Measurements from ENCODE around the gene BNIP5. TPM values are rescaled to one million over a fixed set of nuclear protein-coding genes. Genes with fewer than 3 reads are reported as not detected.

The BNIP5 gene
- total RNA-seq, 2 experiments from 2014 or later: not detected

GRCh38 chr6:36372088-36372487, 35.4 kb upstream of the BNIP5 start:
- no peaks in the 10 kb centered on the region for H3K36me3 Mint-ChIP-seq (ENCODE audit: low read depth)
- H3K4me1 Mint-ChIP-seq (ENCODE audit: low read depth): no peaks in the 10 kb centered on the region
- no peak overlapping the region for H3K27ac Mint-ChIP-seq
- POLR2A ChIA-PET: no interaction called here
- no peak overlapping the region for H3K4me3 ChIP-seq (ENCODE audit: low read length)
- peaks cover 6% of the 10 kb centered on the region for H3K36me3 ChIP-seq (ENCODE audit: insufficient read depth, low read length)
- no peaks in the 10 kb centered on the region for H3K4me1 ChIP-seq (ENCODE audit: insufficient read depth, low read length)
- H3K27ac ChIP-seq (ENCODE audit: low read depth in 1 of 2, low read length in 2 of 2): no peak overlapping the region
- H3K9me3 Mint-ChIP-seq: no peaks in the 10 kb centered on the region
- TF ChIP-seq, protein P1, sequence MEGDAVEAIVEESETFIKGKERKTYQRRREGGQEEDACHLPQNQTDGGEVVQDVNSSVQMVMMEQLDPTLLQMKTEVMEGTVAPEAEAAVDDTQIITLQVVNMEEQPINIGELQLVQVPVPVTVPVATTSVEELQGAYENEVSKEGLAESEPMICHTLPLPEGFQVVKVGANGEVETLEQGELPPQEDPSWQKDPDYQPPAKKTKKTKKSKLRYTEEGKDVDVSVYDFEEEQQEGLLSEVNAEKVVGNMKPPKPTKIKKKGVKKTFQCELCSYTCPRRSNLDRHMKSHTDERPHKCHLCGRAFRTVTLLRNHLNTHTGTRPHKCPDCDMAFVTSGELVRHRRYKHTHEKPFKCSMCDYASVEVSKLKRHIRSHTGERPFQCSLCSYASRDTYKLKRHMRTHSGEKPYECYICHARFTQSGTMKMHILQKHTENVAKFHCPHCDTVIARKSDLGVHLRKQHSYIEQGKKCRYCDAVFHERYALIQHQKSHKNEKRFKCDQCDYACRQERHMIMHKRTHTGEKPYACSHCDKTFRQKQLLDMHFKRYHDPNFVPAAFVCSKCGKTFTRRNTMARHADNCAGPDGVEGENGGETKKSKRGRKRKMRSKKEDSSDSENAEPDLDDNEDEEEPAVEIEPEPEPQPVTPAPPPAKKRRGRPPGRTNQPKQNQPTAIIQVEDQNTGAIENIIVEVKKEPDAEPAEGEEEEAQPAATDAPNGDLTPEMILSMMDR (IDR thresholded peaks at IDR 0.05): no peak
- no peak for ATAC-seq (ENCODE audit: poor library complexity)
- no peaks in the 10 kb centered on the region for H3K27me3 Mint-ChIP-seq
- CTCF ChIA-PET: no interaction called here
- no peaks in the 10 kb centered on the region for H3K9me3 ChIP-seq (ENCODE audit: control insufficient read depth in 1 of 2, insufficient read depth in 1 of 2, low read length in 2 of 2)
- DNase-seq: no peak
- no peaks in the 10 kb centered on the region for H3K27me3 ChIP-seq (ENCODE audit: control insufficient read depth in 1 of 2, insufficient read depth in 2 of 2, low read length in 2 of 2)
- H3K4me3 Mint-ChIP-seq: no peak overlapping the region
- intact Hi-C loops (cut with DNase I, micrococcal nuclease): no loop called here

- POLR2A ChIA-PET: no interaction called here
These were observed 34.5 kb upstream of the BNIP5 start for GRCh38 chr6:36371211-36371610.

GRCh38 chr6:36370638-36371037, 34.0 kb upstream of the BNIP5 start:
- ATAC-seq (ENCODE audit: poor library complexity) (no peak), DNase-seq (no peak)
- Mint-ChIP-seq H3K27ac (no peak overlapping the region), H3K4me3 (no peak overlapping the region), H3K4me1 (ENCODE audit: low read depth) (no peaks in the 10 kb centered on the region), H3K9me3 (no peaks in the 10 kb centered on the region), H3K27me3 (no peaks in the 10 kb centered on the region), H3K36me3 (ENCODE audit: low read depth) (no peaks in the 10 kb centered on the region)
- POLR2A ChIA-PET: no interaction called here
- intact Hi-C loops (cut with DNase I, micrococcal nuclease): no loop called here
- TF ChIP-seq, protein P1 (IDR thresholded peaks at IDR 0.05): no peak
- H3K9me3 ChIP-seq (ENCODE audit: control insufficient read depth in 1 of 2, insufficient read depth in 1 of 2, low read length in 2 of 2): no peaks in the 10 kb centered on the region
- no peak overlapping the region for H3K27ac ChIP-seq (ENCODE audit: low read depth in 1 of 2, low read length in 2 of 2)
- no peaks in the 10 kb centered on the region for H3K27me3 ChIP-seq (ENCODE audit: control insufficient read depth in 1 of 2, insufficient read depth in 2 of 2, low read length in 2 of 2)
- peaks cover 11% of the 10 kb centered on the region for H3K36me3 ChIP-seq (ENCODE audit: insufficient read depth, low read length)
- no peaks in the 10 kb centered on the region for H3K4me1 ChIP-seq (ENCODE audit: insufficient read depth, low read length)
- CTCF ChIA-PET: interaction anchor here (0.6 kb wide), 1 partner anchor 350 kb away, joined by 4 read pairs; no protein-coding TSS in a partner anchor
- H3K4me3 ChIP-seq (ENCODE audit: low read length): no peak overlapping the region

More at GRCh38 chr6:36371211-36371610, 34.5 kb upstream of the BNIP5 start:
- H3K36me3 Mint-ChIP-seq (ENCODE audit: low read depth): no peaks in the 10 kb centered on the region
- no peak overlapping the region for H3K27ac Mint-ChIP-seq
- H3K9me3 ChIP-seq (ENCODE audit: control insufficient read depth in 1 of 2, insufficient read depth in 1 of 2, low read length in 2 of 2): no peaks in the 10 kb centered on the region
- H3K4me3 ChIP-seq (ENCODE audit: low read length): no peak overlapping the region
- no peak overlapping the region for H3K4me3 Mint-ChIP-seq
- intact Hi-C loops (cut with DNase I, micrococcal nuclease): no loop called here
- DNase-seq (no peak), ATAC-seq (ENCODE audit: poor library complexity) (no peak)
- H3K27me3 Mint-ChIP-seq: no peaks in the 10 kb centered on the region
- TF ChIP-seq, protein P1 (IDR thresholded peaks at IDR 0.05): no peak
- H3K27ac ChIP-seq (ENCODE audit: low read depth in 1 of 2, low read length in 2 of 2): no peak overlapping the region
- H3K27me3 ChIP-seq (ENCODE audit: control insufficient read depth in 1 of 2, insufficient read depth in 2 of 2, low read length in 2 of 2): no peaks in the 10 kb centered on the region
- no peaks in the 10 kb centered on the region for H3K9me3 Mint-ChIP-seq
- H3K36me3 ChIP-seq (ENCODE audit: insufficient read depth, low read length): peaks cover 11% of the 10 kb centered on the region
- H3K4me1 Mint-ChIP-seq (ENCODE audit: low read depth): no peaks in the 10 kb centered on the region
- CTCF ChIA-PET: interaction anchor here (0.6 kb wide), 1 partner anchor 349 kb away, joined by 4 read pairs; no protein-coding TSS in a partner anchor
- no peaks in the 10 kb centered on the region for H3K4me1 ChIP-seq (ENCODE audit: insufficient read depth, low read length)
